Measurements from ENCODE around the gene POP7.

POP7 gene

GRCh38 chr7:100730136-100730800, 24.3 kb downstream of the POP7 start:
- no peak for DNase-seq

GRCh38 chr7:100731937-100732636, 26.2 kb downstream of the POP7 start:
- no peak for DNase-seq

GRCh38 chr7:100735730-100736129, 29.8 kb downstream of the POP7 start:
- DNase-seq, result no peak

GRCh38 chr7:100736671-100737070, 30.8 kb downstream of the POP7 start:
- DNase-seq, result no peak

GRCh38 chr7:100739934-100740333, 34.0 kb downstream of the POP7 start:
- DNase-seq, result no peak

GRCh38 chr7:100744605-100745004, 38.7 kb downstream of the POP7 start:
- no peak for DNase-seq

- peak; percentile 82 for DNase-seq
Measured at GRCh38 chr7:100745184-100745583, 39.3 kb downstream of the POP7 start.

GRCh38 chr7:100752994-100753393, 47.1 kb downstream of the POP7 start:
- DNase-seq, result no peak

- peak; percentile 36 for DNase-seq
Measured at GRCh38 chr7:100753750-100754149, 47.8 kb downstream of the POP7 start.
